ENCODE results near the gene LRP1B.

LRP1B gene

GRCh38 chr2:141529659-141530058 lies 601.2 kb downstream of the LRP1B start:
- no peaks in the 10 kb centered on the region for H3K27me3 ChIP-seq (replicated peaks; ENCODE audit: control insufficient read depth, insufficient read depth, low read length)
- H3K4me3 ChIP-seq (ENCODE audit: low read length) = no peak overlapping the region
- H3K36me3 ChIP-seq (ENCODE audit: control insufficient read depth, insufficient read depth, low read length, severe bottlenecking) = no peaks in the 10 kb centered on the region
- no peaks in the 10 kb centered on the region for H3K9me3 ChIP-seq (ENCODE audit: control insufficient read depth, low read length)
- H3K9ac ChIP-seq (ENCODE audit: low read length) = no peak overlapping the region
- no peaks in the 10 kb centered on the region for H3K4me1 ChIP-seq (ENCODE audit: control insufficient read depth, insufficient read depth, low read length)
- DNase-seq (ENCODE audit: low read depth) = no peak

GRCh38 chr2:141528990-141529389 lies 601.8 kb downstream of the LRP1B start:
- Histone ChIP-seq H3K36me3 (ENCODE audit: control insufficient read depth, insufficient read depth, low read length, severe bottlenecking) (no peaks in the 10 kb centered on the region), H3K4me3 (ENCODE audit: low read length) (no peak overlapping the region), H3K27me3 (replicated peaks; ENCODE audit: control insufficient read depth, insufficient read depth, low read length) (no peaks in the 10 kb centered on the region), H3K9ac (ENCODE audit: low read length) (no peak overlapping the region), H3K9me3 (ENCODE audit: control insufficient read depth, low read length) (no peaks in the 10 kb centered on the region), H3K4me1 (ENCODE audit: control insufficient read depth, insufficient read depth, low read length) (no peaks in the 10 kb centered on the region)
- no peak for DNase-seq (ENCODE audit: low read depth)

- no peak overlapping the region for H3K9ac ChIP-seq (ENCODE audit: low read length)
- H3K9me3 ChIP-seq (ENCODE audit: control insufficient read depth, low read length) = no peaks in the 10 kb centered on the region
- DNase-seq (ENCODE audit: low read depth) = no peak
- H3K27me3 ChIP-seq (replicated peaks; ENCODE audit: control insufficient read depth, insufficient read depth, low read length) = no peaks in the 10 kb centered on the region
- no peaks in the 10 kb centered on the region for H3K4me1 ChIP-seq (ENCODE audit: control insufficient read depth, insufficient read depth, low read length)
- H3K4me3 ChIP-seq (ENCODE audit: low read length) = no peak overlapping the region
- no peaks in the 10 kb centered on the region for H3K36me3 ChIP-seq (ENCODE audit: control insufficient read depth, insufficient read depth, low read length, severe bottlenecking)
Measured at GRCh38 chr2:141526760-141527159, 604.1 kb downstream of the LRP1B start.

- H3K36me3 ChIP-seq (ENCODE audit: control insufficient read depth, insufficient read depth, low read length, severe bottlenecking) = no peaks in the 10 kb centered on the region
- DNase-seq (ENCODE audit: low read depth) = no peak
- H3K27me3 ChIP-seq (replicated peaks; ENCODE audit: control insufficient read depth, insufficient read depth, low read length) = no peaks in the 10 kb centered on the region
Measured at GRCh38 chr2:141524777-141525176, 606.0 kb downstream of the LRP1B start.

GRCh38 chr2:141523199-141523598 lies 607.6 kb downstream of the LRP1B start:
- Histone ChIP-seq H3K9ac (ENCODE audit: low read length) (no peak overlapping the region), H3K27me3 (replicated peaks; ENCODE audit: control insufficient read depth, insufficient read depth, low read length) (no peaks in the 10 kb centered on the region), H3K4me1 (ENCODE audit: control insufficient read depth, insufficient read depth, low read length) (no peaks in the 10 kb centered on the region), H3K36me3 (ENCODE audit: control insufficient read depth, insufficient read depth, low read length, severe bottlenecking) (no peaks in the 10 kb centered on the region), H3K9me3 (ENCODE audit: control insufficient read depth, low read length) (no peaks in the 10 kb centered on the region), H3K4me3 (ENCODE audit: low read length) (no peak overlapping the region)
- DNase-seq (ENCODE audit: low read depth) = no peak

More at GRCh38 chr2:141524777-141525176, 606.0 kb downstream of the LRP1B start:
- Histone ChIP-seq H3K4me1 (ENCODE audit: control insufficient read depth, insufficient read depth, low read length) (no peaks in the 10 kb centered on the region), H3K4me3 (ENCODE audit: low read length) (no peak overlapping the region), H3K9ac (ENCODE audit: low read length) (no peak overlapping the region), H3K9me3 (ENCODE audit: control insufficient read depth, low read length) (no peaks in the 10 kb centered on the region)

DNA sequence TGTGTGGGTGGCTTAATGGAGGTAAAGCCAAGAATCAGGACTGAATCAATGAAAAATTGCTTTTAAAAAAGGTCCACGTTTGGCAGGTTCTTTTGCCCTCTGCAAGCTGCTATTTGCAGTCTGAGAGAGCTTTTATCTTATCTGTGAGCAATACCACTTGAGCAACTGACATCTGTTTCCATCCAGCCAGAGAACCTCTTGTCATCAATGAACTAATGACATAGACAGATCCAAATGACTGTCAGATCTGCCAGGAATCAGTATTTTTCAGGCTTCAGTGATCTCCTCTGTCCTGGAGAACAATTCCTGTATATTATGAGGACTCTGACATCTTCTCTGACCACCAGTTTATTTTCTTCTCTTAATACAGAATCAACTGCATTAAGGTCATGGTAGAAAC lies 608.1 kb downstream of the LRP1B start:
- no peaks in the 10 kb centered on the region for H3K36me3 ChIP-seq (ENCODE audit: control insufficient read depth, insufficient read depth, low read length, severe bottlenecking)
- no peaks in the 10 kb centered on the region for H3K27me3 ChIP-seq (replicated peaks; ENCODE audit: control insufficient read depth, insufficient read depth, low read length)
- H3K9me3 ChIP-seq (ENCODE audit: control insufficient read depth, low read length) = no peaks in the 10 kb centered on the region
- DNase-seq (ENCODE audit: low read depth) = no peak
- H3K9ac ChIP-seq (ENCODE audit: low read length) = no peak overlapping the region
- H3K4me1 ChIP-seq (ENCODE audit: control insufficient read depth, insufficient read depth, low read length) = no peaks in the 10 kb centered on the region
- no peak overlapping the region for H3K4me3 ChIP-seq (ENCODE audit: low read length)

DNA sequence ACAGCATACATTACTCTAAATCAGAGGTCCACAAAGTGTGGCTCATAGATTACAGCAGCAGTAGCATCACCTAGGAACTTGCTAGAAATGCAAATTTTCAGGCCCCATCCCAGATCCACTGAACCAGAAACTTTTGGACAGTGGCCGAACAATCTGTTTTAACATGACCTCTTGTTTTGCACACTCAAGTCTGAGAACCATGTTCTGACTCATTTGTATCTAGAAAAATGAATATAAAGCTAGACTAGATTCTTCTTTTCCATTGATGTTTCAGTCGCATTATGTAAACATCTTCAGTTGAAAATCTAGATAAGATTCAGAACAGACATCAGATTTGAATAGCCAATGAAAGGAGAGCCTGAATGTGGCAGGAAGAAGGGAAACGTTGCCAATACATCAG lies 608.8 kb downstream of the LRP1B start:
- Histone ChIP-seq H3K9me3 (ENCODE audit: control insufficient read depth, low read length) (no peaks in the 10 kb centered on the region), H3K36me3 (ENCODE audit: control insufficient read depth, insufficient read depth, low read length, severe bottlenecking) (no peaks in the 10 kb centered on the region), H3K4me1 (ENCODE audit: control insufficient read depth, insufficient read depth, low read length) (no peaks in the 10 kb centered on the region), H3K27me3 (replicated peaks; ENCODE audit: control insufficient read depth, insufficient read depth, low read length) (no peaks in the 10 kb centered on the region), H3K9ac (ENCODE audit: low read length) (no peak overlapping the region), H3K4me3 (ENCODE audit: low read length) (no peak overlapping the region)
- no peak for DNase-seq (ENCODE audit: low read depth)

GRCh38 chr2:141519906-141520305 lies 610.9 kb downstream of the LRP1B start:
- H3K27me3 ChIP-seq (replicated peaks; ENCODE audit: control insufficient read depth, insufficient read depth, low read length) = no peaks in the 10 kb centered on the region
- H3K4me3 ChIP-seq (ENCODE audit: low read length) = no peak overlapping the region
- no peaks in the 10 kb centered on the region for H3K9me3 ChIP-seq (ENCODE audit: control insufficient read depth, low read length)
- no peak for DNase-seq (ENCODE audit: low read depth)
- no peak overlapping the region for H3K9ac ChIP-seq (ENCODE audit: low read length)
- no peaks in the 10 kb centered on the region for H3K4me1 ChIP-seq (ENCODE audit: control insufficient read depth, insufficient read depth, low read length)
- H3K36me3 ChIP-seq (ENCODE audit: control insufficient read depth, insufficient read depth, low read length, severe bottlenecking) = no peaks in the 10 kb centered on the region

DNA sequence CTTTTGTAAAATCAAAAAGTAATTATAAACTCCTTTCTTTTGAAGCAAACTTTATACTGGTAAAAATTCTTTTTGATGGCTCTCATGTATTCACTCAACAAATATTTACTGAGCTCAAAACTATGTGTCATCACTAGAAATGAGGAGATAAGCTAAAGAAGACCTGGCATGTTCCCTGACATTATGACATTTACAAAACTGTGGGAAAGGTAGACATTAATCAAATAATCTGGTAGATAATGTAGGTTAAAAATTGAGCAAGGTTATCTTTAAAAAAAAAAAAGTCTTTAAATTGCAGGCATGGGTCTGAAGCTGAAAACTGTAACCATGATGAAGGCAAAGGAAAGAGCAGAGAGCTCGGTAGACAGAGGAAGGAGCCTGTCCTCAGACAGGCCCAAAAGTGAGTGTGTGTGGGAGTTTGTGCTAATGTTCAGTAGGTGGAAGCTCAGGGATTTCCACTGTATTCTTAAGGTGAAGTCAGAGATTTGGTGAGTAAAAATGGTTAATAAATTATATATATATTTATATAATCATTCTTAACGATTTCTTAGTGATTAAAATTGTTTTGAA lies 612.9 kb downstream of the LRP1B start:
- Histone ChIP-seq H3K9me3 (ENCODE audit: control insufficient read depth, low read length) (no peaks in the 10 kb centered on the region), H3K4me1 (ENCODE audit: control insufficient read depth, insufficient read depth, low read length) (no peaks in the 10 kb centered on the region), H3K27me3 (replicated peaks; ENCODE audit: control insufficient read depth, insufficient read depth, low read length) (no peaks in the 10 kb centered on the region), H3K9ac (ENCODE audit: low read length) (no peak overlapping the region), H3K36me3 (ENCODE audit: control insufficient read depth, insufficient read depth, low read length, severe bottlenecking) (no peaks in the 10 kb centered on the region), H3K4me3 (ENCODE audit: low read length) (no peak overlapping the region)
- DNase-seq (ENCODE audit: low read depth) = peak; percentile 1

- Histone ChIP-seq H3K9me3 (ENCODE audit: control insufficient read depth, low read length) (no peaks in the 10 kb centered on the region), H3K9ac (ENCODE audit: low read length) (no peak overlapping the region), H3K4me3 (ENCODE audit: low read length) (no peak overlapping the region), H3K4me1 (ENCODE audit: control insufficient read depth, insufficient read depth, low read length) (no peaks in the 10 kb centered on the region), H3K27me3 (replicated peaks; ENCODE audit: control insufficient read depth, insufficient read depth, low read length) (no peaks in the 10 kb centered on the region), H3K36me3 (ENCODE audit: control insufficient read depth, insufficient read depth, low read length, severe bottlenecking) (no peaks in the 10 kb centered on the region)
- no peak for DNase-seq (ENCODE audit: low read depth)
Measured at GRCh38 chr2:141517180-141517851, 613.5 kb downstream of the LRP1B start.

DNA sequence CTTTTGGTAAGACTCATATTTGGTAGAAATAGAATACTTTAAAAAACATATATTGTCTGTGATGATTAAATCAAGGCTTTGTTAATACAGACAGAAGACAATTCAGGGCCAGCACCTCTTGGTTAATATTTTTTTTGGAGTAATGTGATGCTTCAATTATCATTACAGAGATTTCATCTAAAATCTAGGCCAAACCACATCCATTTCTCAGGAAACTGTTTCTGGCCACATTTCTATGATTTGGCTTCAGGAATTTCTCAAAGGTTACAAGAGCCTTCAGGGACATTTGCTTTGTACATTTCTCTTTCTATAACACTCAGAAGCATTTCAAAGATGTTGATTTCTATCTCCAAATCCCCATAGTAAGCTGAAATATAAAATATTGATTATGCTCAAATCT lies 614.9 kb downstream of the LRP1B start:
- H3K4me1 ChIP-seq (ENCODE audit: control insufficient read depth, insufficient read depth, low read length) = no peaks in the 10 kb centered on the region
- no peaks in the 10 kb centered on the region for H3K9me3 ChIP-seq (ENCODE audit: control insufficient read depth, low read length)
- H3K9ac ChIP-seq (ENCODE audit: low read length) = no peak overlapping the region
- peak; percentile 51 for DNase-seq (ENCODE audit: low read depth)
- H3K36me3 ChIP-seq (ENCODE audit: control insufficient read depth, insufficient read depth, low read length, severe bottlenecking) = no peaks in the 10 kb centered on the region
- no peak overlapping the region for H3K4me3 ChIP-seq (ENCODE audit: low read length)
- H3K27me3 ChIP-seq (replicated peaks; ENCODE audit: control insufficient read depth, insufficient read depth, low read length) = no peaks in the 10 kb centered on the region

GRCh38 chr2:141513853-141514252 lies 617.0 kb downstream of the LRP1B start:
- no peak for DNase-seq (ENCODE audit: low read depth)
- H3K9me3 ChIP-seq (ENCODE audit: control insufficient read depth, low read length) = no peaks in the 10 kb centered on the region
- no peaks in the 10 kb centered on the region for H3K36me3 ChIP-seq (ENCODE audit: control insufficient read depth, insufficient read depth, low read length, severe bottlenecking)
- no peaks in the 10 kb centered on the region for H3K27me3 ChIP-seq (replicated peaks; ENCODE audit: control insufficient read depth, insufficient read depth, low read length)
- H3K4me1 ChIP-seq (ENCODE audit: control insufficient read depth, insufficient read depth, low read length) = no peaks in the 10 kb centered on the region
- no peak overlapping the region for H3K9ac ChIP-seq (ENCODE audit: low read length)
- no peak overlapping the region for H3K4me3 ChIP-seq (ENCODE audit: low read length)
